Ishikawa (cell line): Measurements from ENCODE around the gene KCNN3.

Experiments used
- CEBPB ChIP-seq: IDR thresholded peaks from 2 replicates; pipeline ENCODE4 v1.6.1; 2012
- EP300 ChIP-seq: IDR thresholded peaks from 2 replicates; pipeline ENCODE4 v1.6.1; 2012; ENCODE audit warnings: borderline replicate concordance
- MAX ChIP-seq: IDR thresholded peaks from 2 replicates; pipeline ENCODE4 v1.6.1; 2012
- RAD21 ChIP-seq: IDR thresholded peaks from 2 replicates; pipeline ENCODE4 v1.6.1; 2012; ENCODE audit warnings: low read depth
- REST ChIP-seq: IDR thresholded peaks from 2 replicates; pipeline ENCODE4 v1.6.1; 2012; ENCODE audit warnings: low read depth, mild to moderate bottlenecking
- TAF1 ChIP-seq: IDR thresholded peaks from 2 replicates; pipeline ENCODE4 v1.6.1; 2012; ENCODE audit warnings: low read depth, mild to moderate bottlenecking
- TCF12 ChIP-seq: IDR thresholded peaks from 2 replicates; pipeline ENCODE4 v1.6.1; 2012; ENCODE audit warnings: low read depth
- TEAD4 ChIP-seq: IDR thresholded peaks from 2 replicates; pipeline ENCODE4 v1.6.1; 2012
- USF1 ChIP-seq: IDR thresholded peaks from 2 replicates; pipeline ENCODE4 v1.6.1; 2012
- YY1 ChIP-seq: IDR thresholded peaks from 2 replicates; pipeline ENCODE4 v1.6.1; 2012; ENCODE audit warnings: low read depth

GRCh38 chr1:154741327-154741726 is 128.8 kb downstream of the KCNN3 start:
- TF ChIP-seq EP300 (no peak), MAX (no peak), REST (no peak), RAD21 (no peak), CEBPB (no peak), YY1 (no peak), TEAD4 (no peak), TCF12 (no peak), TAF1 (no peak), USF1 (no peak)
